SU-DHL-6 (cell line): Measurements from ENCODE around the gene IFI44.

Source experiments
- H2AFZ ChIP-seq: fragments of 200-600 bp; sonication (generic); 2 replicates; pipeline ENCODE4 v1.6.1; 2014; ENCODE audit warnings: low read depth, mild to moderate bottlenecking, moderate library complexity, mixed read lengths, antibody characterized with exemption, low read length; ENCODE audit not compliant: severe bottlenecking
- H3F3A ChIP-seq: fragments of 200-600 bp; shearing (Covaris generic); 2 replicates; pipeline ENCODE4 v1.6.0; 2016; ENCODE audit warnings: antibody characterized with exemption, mild to moderate bottlenecking; ENCODE audit not compliant: insufficient read depth
- H3K27ac ChIP-seq: fragments of 200-600 bp; sonication (generic); 2 replicates; pipeline ENCODE4 v1.5.1; 2016; ENCODE audit warnings: low read depth, mild to moderate bottlenecking, low read length, moderate library complexity, mixed read lengths
- H3K27me3 ChIP-seq: fragments of 200-600 bp; sonication (generic), shearing (Covaris generic); 2 replicates; pipeline ENCODE4 v1.6.0; 2014; ENCODE audit warnings: mild to moderate bottlenecking, low read length
- H3K36me3 ChIP-seq: fragments of 200-600 bp; sonication (generic); 2 replicates; pipeline ENCODE4 v1.6.1; 2014; ENCODE audit warnings: mild to moderate bottlenecking, low read length, mixed read lengths
- H3K4me2 ChIP-seq: fragments of 300-600, 200-600 bp; shearing (Covaris generic), sonication (generic); 2 replicates; pipeline ENCODE4 v1.6.0; 2014; ENCODE audit warnings: low read length, low read depth, mild to moderate bottlenecking; ENCODE audit not compliant: poor library complexity, severe bottlenecking
- H3K4me3 ChIP-seq: fragments of 200-600 bp; sonication (generic); 2 replicates; pipeline ENCODE4 v1.5.1; 2014; ENCODE audit warnings: antibody characterized with exemption, low read length, mild to moderate bottlenecking, mixed read lengths; ENCODE audit not compliant: insufficient read depth, poor library complexity, severe bottlenecking
- H3K79me2 ChIP-seq: fragments of 200-600 bp; sonication (generic); 2 replicates; pipeline ENCODE4 v1.6.1; 2014; ENCODE audit warnings: mild to moderate bottlenecking, low read length, moderate library complexity; ENCODE audit not compliant: insufficient read depth
- H3K9ac ChIP-seq: fragments of 200-600 bp; sonication (generic); 2 replicates; pipeline ENCODE4 v1.7.0; 2014; ENCODE audit warnings: mild to moderate bottlenecking, low read length
- H3K9me2 ChIP-seq: fragments of 200-600 bp; sonication (generic); replicated peaks from 2 replicates; pipeline ENCODE4 v1.6.1; 2014; ENCODE audit warnings: low read length; ENCODE audit not compliant: insufficient read depth
- H3K9me3 ChIP-seq: fragments of 200-600 bp; sonication (generic); 2 replicates; pipeline ENCODE4 v1.6.1; 2014; ENCODE audit warnings: low read length, mixed read lengths; ENCODE audit not compliant: insufficient read depth
- H4K20me1 ChIP-seq: fragments of 200-600 bp; sonication (generic); 2 replicates; pipeline ENCODE4 v1.6.1; 2014; ENCODE audit warnings: low read depth, mild to moderate bottlenecking, antibody characterized with exemption, low read length, moderate library complexity, mixed read lengths
- EZH2phosphoT487 ChIP-seq: fragments of 200-600 bp; sonication (generic), shearing (Covaris generic); conservative IDR thresholded peaks from 2 replicates; pipeline ENCODE4 v1.6.1; 2018; ENCODE audit warnings: mild to moderate bottlenecking, antibody characterized with exemption, low read length, moderate library complexity, mixed read lengths
- TF ChIP-seq, protein P1 (sequence below): fragments of 200-600 bp; sonication (generic); IDR thresholded peaks from one replicate; pipeline ENCODE4 v1.5.1; 2017; ENCODE audit warnings: antibody characterized with exemption, mild to moderate bottlenecking, low read length, moderate library complexity; ENCODE audit not compliant: insufficient read depth, poor library complexity, severe bottlenecking

The IFI44 gene

DNA sequence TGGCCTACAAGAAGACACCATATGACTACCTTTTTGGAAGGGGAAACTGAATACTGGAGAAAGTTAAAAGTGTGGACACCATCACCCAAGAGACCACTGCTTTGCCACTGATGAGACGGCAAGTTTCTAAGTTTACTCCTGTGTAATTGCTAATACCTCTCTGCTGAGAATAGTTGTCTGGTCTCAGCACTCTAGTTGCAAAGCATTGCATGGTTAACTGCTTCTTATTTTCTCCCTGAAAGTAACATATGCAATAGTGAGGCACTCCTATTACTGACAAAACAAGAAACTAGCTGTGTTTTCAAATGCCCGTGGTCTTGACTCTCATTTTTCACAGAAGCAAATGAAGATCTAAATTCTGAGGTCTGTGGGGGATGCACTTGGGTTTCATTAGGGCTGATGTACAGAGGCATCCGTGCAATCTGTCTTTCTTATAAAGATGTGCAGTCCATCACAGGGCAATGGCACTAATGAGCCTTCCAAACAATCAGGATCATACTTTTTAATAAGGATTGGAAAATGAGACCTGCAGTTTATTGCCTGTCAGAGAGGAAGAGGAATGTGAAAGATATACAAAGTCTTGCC lies 62.9 kb downstream of the IFI44 start:
- H3F3A ChIP-seq, result no peaks in the 10 kb centered on the region
- H4K20me1 ChIP-seq, result no peaks in the 10 kb centered on the region
- H3K9me2 ChIP-seq, result no peaks in the 10 kb centered on the region
- H3K36me3 ChIP-seq, result no peaks in the 10 kb centered on the region
- no peak overlapping the region for H2AFZ ChIP-seq
- H3K4me3 ChIP-seq, result no peak overlapping the region
- H3K4me2 ChIP-seq, result no peak overlapping the region
- no peak overlapping the region for H3K27ac ChIP-seq
- no peak for TF ChIP-seq EZH2phosphoT487
- TF ChIP-seq, protein P1, sequence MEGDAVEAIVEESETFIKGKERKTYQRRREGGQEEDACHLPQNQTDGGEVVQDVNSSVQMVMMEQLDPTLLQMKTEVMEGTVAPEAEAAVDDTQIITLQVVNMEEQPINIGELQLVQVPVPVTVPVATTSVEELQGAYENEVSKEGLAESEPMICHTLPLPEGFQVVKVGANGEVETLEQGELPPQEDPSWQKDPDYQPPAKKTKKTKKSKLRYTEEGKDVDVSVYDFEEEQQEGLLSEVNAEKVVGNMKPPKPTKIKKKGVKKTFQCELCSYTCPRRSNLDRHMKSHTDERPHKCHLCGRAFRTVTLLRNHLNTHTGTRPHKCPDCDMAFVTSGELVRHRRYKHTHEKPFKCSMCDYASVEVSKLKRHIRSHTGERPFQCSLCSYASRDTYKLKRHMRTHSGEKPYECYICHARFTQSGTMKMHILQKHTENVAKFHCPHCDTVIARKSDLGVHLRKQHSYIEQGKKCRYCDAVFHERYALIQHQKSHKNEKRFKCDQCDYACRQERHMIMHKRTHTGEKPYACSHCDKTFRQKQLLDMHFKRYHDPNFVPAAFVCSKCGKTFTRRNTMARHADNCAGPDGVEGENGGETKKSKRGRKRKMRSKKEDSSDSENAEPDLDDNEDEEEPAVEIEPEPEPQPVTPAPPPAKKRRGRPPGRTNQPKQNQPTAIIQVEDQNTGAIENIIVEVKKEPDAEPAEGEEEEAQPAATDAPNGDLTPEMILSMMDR, result no peak
- no peak overlapping the region for H3K9ac ChIP-seq
- no peaks in the 10 kb centered on the region for H3K79me2 ChIP-seq
- no peaks in the 10 kb centered on the region for H3K9me3 ChIP-seq
- H3K27me3 ChIP-seq, result no peaks in the 10 kb centered on the region

DNA sequence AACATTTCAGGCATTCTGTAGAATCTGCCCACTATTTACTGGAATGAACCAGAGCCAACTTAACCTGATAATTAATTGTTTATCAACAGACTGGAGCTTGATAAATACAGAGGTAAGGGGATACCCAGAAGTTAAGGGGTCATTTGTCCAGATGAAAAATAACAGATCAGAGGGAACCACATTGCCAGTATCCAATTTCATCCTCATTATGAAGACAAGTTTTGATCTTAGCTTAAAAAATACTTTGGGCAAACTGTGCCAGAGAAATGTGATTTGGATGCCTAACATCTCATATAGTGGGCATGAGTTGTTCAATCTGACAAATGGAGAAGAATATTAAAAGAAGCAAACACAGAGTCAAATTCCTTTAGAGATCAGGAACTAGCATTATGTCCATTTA lies 63.7 kb downstream of the IFI44 start:
- no peak overlapping the region for H3K9ac ChIP-seq
- no peaks in the 10 kb centered on the region for H4K20me1 ChIP-seq
- H3K9me3 ChIP-seq, result no peaks in the 10 kb centered on the region
- H3K27ac ChIP-seq, result no peak overlapping the region
- H3F3A ChIP-seq, result no peaks in the 10 kb centered on the region
- H3K4me3 ChIP-seq, result no peak overlapping the region
- no peaks in the 10 kb centered on the region for H3K79me2 ChIP-seq
- no peak for TF ChIP-seq EZH2phosphoT487
- TF ChIP-seq, protein P1, result no peak
- H2AFZ ChIP-seq, result no peak overlapping the region
- H3K27me3 ChIP-seq, result no peaks in the 10 kb centered on the region
- H3K9me2 ChIP-seq, result no peaks in the 10 kb centered on the region
- no peak overlapping the region for H3K4me2 ChIP-seq
- no peaks in the 10 kb centered on the region for H3K36me3 ChIP-seq
